Hepatic stellate cell (primary cell): ENCODE measurements around the gene MBNL3.
"Not testable (repeated sequence)": the region's sequence is repeated elsewhere in the genome, so short reads cannot be mapped to it uniquely, and the experiment has no call there.

ENCODE experiments used
- DNase-seq: peaks from one replicate; pipeline ENCODE4 v3.0.0; 2011; ENCODE audit warnings: low spot score

The MBNL3 gene

DNA sequence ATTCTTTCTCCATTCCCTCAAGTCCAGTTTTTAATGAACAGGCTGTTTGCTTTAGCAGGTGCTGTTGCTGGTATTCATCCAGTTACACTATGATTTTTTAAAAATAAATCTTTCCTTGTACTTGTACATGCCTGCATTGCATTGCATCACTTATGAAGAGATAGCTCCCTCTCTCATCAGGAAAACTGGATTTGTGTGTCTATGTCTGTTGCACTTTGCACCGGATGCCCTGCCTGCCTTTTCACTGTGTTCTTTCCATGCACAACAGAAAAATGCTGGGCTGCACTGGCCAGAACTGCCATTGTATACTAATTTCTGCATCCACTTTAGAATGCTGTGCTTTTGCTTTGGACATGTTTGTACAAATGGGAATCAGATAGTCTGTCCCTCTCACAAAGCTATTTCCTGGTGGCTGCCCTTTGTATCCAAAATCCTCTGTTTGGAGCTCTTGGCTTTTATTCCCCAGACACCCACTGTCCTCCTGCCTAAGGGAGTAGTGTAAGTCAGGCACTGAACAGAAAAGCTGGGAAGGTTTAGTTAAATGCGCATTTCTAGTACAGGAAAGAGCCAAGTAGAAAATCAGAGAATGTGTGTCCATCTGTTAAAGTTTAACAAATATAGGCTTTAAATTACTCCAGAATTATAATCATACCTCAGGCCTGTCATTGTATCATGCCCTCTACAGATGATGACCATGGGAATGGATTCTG lies 119.1 kb downstream of the MBNL3 start:
- DNase-seq: no peak

DNA sequence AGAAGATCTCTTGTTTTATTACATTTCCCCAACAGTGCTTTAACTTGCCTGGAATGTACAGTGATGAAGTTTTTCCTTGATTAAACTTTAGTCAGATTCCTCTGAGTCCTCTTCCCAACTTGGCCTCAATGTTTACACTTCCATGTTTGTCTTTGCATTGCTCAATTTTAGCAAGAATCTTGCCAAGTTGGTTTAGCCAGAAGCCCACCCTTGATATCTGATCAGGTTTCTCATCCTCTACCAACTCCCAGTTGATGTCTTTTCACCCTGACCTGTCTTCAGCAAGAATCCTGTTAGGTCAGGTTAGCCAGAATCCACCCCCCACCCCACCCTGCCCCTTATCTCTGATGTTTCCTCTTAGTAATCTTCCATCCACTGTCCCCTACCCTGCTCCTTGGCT lies 120.9 kb downstream of the MBNL3 start:
- no peak for DNase-seq

DNA sequence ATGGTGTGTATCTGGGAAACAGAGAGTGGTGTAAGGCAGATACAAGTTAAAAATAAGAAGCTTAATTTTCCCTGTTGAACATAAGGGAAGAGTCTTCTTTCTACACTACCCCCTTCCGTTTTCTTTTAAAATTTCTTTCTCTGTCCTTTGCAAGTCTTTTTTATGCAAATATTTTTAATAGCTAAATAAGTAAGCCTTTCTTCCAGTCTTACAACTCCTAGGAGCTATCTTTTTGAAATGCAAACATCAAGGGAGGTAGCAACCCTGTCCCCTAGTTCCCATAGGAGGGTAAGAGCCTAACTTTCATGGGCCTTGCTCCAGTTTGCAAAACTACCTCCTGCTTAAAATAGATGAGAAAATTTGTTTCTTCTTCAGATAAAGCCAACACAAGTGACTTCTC lies 121.5 kb downstream of the MBNL3 start:
- DNase-seq: no peak

DNA sequence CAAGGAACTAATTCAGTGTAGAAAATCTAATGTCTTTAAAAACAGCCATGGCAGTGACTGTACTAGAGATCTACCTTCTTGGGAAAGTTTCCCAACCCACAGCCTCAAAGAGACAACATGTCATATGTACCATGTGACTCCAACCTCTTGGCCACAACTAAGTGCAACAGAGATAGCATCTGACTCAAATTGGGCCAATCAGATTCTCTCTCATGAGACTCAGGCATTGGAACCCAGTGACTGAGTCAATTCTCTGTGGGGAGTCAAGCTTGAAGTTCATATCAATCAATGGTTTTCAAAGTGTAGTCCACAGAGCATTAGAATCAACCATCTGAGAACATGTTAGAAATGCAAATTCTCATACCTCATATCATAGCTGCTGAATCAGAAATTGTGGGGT lies 123.3 kb downstream of the MBNL3 start:
- DNase-seq: no peak

DNA sequence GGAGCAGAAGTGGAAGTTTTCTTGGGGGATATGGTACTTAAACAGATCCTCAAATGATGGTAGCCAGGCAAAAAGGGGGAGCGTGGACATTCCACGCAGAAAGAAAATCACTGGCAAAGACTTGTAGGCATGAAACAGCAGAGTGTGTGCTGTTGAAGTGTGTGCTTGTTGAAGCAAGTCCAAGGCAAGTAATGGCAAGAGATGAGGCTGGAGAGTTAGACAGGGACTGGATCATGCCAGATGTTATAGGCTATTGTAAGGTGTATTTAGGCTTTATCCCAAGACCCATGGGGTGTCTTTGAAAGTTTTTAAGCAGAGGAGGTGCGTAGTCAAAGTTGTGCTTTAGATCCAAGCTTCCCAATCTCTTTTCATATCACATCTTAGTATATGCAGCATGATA lies 124.5 kb downstream of the MBNL3 start:
- DNase-seq: no peak

DNA sequence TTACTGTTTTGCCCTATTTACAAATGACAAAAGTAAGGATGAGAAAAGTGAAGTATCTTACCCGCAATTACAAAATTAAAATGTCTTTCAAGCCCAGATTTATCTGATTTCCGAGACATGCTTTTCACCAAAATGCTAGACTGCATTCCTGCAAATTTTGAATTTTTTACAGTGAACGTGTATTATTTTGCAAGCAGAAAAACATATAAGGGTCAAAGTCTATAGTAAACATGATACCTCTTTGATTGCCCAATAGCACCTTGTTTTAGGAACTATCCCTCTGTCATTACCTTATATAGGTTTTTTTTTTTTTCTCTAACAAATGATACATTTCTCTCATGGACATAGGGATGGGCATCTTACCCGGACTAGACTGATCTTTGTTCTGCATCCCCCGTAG lies 135.4 kb downstream of the MBNL3 start:
- no peak for DNase-seq

DNA sequence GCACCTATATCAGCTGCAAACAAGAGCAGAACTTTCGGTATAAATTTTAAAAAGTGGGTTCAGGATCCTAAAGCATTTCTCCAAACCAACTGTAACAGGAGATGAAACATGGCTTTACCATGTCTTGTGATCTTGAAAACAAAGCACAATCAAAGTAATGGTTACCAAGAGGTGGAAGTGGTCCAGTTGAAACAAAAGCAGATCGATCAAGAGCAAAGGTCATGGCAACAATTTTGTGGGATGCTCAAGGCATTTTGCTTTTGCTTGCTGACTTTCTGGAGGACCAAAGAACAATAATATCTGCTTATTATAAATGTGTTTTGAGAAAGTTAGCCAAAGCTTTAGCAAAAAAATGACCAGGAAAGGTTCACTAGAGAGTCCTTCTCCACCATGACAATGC lies 152.7 kb downstream of the MBNL3 start:
- no peak for DNase-seq

DNA sequence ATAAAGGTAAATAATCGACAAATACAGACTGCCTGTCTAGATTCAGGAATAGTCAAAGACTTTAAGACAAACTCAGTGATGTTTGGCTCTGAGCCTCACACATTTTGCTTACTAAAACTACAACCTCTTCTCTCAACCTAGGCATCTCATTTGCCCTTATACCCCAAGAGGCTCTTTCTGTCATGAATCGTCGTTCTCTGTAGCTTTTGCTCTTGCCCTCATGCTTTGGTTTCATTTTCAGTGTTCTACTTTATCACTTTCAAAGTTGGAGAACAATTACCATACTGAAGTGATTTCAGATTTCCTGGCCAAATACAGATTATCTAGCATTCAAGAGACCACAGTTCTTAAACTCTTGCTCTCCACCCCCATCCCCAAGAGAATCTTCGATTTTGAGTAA lies 155.5 kb downstream of the MBNL3 start:
- DNase-seq: no peak

DNA sequence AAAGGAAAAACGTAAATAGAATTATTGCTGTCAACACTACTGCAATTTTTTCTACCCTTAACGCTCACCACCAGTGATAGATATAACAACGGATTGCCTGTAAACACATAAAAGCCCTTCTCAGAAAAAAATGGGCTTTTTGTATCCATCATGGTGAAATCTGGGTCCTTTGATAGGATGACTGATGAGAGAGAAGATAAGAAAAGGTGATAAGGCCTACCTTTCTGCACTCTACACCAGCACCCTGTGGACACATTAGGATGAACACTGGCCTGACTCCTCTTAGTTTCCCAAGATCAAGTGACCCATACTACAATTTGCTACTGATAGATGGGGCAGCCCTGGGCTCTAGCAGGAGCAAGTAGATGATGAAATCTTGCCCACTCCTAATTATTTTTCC lies 157.3 kb downstream of the MBNL3 start:
- DNase-seq: no peak

DNA sequence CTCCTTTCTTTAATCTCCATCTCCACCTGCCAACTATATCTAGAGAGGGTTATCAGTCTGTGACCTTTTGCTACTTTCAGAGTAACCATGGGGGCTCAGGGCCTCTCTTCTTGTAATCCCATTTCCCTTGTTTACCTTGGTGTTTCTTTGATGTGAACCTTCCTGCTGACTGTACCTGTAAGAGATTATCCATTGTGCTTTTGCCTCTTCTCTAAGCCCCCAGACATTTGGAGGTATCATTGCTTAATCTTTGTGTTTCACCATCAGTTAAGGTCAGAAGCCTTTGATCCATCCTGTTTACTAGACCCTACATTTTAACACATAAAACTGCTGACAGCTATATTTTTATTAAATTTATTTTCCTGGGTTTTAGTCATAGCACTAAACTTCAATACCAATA lies 157.8 kb downstream of the MBNL3 start:
- no peak for DNase-seq

DNA sequence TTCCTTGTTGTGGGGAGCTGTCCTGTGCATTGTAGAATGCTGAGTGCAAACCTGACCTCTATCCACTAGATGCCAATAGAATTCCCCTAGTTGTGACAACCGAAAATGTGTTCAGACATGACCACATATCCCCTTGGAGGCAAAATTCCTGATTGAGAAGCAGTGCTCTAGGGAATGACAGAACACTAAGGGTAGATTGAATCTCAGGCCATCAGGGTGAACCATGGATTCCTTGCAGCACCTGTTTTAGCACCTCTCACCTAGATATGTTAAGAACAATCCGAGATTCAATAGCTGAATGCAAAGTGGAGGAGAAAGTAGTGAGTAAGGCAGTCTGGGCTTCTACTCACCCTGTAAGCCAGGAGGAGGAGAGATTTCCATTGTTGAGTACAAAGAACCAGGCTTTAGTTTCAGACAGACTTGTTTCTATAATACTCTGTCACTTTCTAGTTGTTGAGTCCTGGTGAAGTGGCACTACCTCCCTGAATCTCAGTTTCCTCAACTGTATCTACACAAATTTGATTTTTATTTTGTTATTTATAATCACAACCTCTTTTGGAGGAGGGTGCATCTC lies 158.6 kb downstream of the MBNL3 start:
- DNase-seq: no peak

DNA sequence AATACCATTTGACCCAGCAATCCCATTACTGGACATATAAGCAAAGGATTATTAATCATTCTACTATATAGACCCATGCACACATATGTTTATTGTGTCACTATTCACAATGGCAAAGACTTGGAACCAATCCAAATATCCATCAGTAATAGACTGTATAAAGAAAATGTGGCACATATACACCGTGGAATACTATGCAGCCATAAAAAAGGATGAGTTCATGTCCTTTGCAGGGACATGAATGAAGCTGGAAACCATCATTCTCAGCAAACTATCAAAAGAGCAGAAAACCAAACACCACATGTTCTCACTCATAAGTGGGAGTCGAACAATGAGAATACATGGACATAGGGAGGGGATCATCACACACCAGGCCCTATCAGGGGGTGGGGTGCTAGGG lies 161.9 kb downstream of the MBNL3 start:
- DNase-seq: not testable (repeated sequence)
